Brain microvascular endothelial cell (primary cell): ENCODE measurements around the gene RIMBP2.

Experiments used
- DNase-seq: peaks from one replicate; pipeline ENCODE4 v3.0.0-alpha.2; 2020
- H3K27ac ChIP-seq: fragments of 250-450 bp; sonication (Bioruptor Pico); 2 replicates; pipeline ENCODE4 v1.5.1; 2020; ENCODE audit warnings: mild to moderate bottlenecking, moderate library complexity
- H3K27me3 ChIP-seq: fragments of 250-450 bp; sonication (Bioruptor Pico); replicated peaks from 2 replicates; pipeline ENCODE4 v1.5.1; 2020; ENCODE audit warnings: mild to moderate bottlenecking
- H3K36me3 ChIP-seq: fragments of 250-450 bp; sonication (Bioruptor Pico); replicated peaks from 2 replicates; pipeline ENCODE4 v1.5.1; 2020; ENCODE audit warnings: mild to moderate bottlenecking
- H3K4me3 ChIP-seq: 2 replicates; pipeline ENCODE4 v1.5.1; 2011; ENCODE audit warnings: low read depth, mild to moderate bottlenecking, control low read depth, low read length, moderate library complexity
- CTCF ChIP-seq: IDR thresholded peaks from 2 replicates; pipeline ENCODE4 v1.5.1; 2011; ENCODE audit warnings: low read depth, mild to moderate bottlenecking, moderate library complexity, low read length, control low read depth, inconsistent platforms; ENCODE audit errors: missing control alignments
- in situ Hi-C: cut with HindIII; loops from 2 replicates; pipeline ENCODE4 v1.10.0; 2017; ENCODE audit warnings: low sequenced_read_pairs, low pct_ligation_motif_present

The RIMBP2 gene

DNA sequence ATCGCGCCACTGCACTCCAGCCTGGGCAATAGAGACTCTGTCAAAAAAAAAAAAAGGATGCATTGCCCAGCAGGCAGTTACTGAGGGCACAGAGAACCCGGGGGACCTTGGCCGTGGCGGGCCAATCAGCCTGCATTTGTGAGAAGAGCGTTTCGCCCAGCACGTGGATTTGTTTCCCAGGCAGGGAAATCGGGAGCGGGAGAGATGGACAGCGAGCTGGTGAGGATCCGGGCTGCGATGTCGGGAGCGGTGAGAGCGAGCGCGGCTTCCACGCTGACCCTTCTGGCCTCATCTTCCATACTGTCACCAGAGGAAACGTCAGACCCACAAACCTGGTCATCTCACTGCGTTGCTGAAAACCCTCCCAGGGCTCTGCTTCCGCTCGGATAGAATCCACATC is 123.5 kb downstream of the RIMBP2 start:
- Histone ChIP-seq H3K27me3 (no peaks in the 10 kb centered on the region), H3K36me3 (no peaks in the 10 kb centered on the region), H3K4me3 (no peak overlapping the region), H3K27ac (no peak overlapping the region)
- in situ Hi-C loops, result no loop called here
- no peak for TF ChIP-seq CTCF
- DNase-seq, result no peak

DNA sequence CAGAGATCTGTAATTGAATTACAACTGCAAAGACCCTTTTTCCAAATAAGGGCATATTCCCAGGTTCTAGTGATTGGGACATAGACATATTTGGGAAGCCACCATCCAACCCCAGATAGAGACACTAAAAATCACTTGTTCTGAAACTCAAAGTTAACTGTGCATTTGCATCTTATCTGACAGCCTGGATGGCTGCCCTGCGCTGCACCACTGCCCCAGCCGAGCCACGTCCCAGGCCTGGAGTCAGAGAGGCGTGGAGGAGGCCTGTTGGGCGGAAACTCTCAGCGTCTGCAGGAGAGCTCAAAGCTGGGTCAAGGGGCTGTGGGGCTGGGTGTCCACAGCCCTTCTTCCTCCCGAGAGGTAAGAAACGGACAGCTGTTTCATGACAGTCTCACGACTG is 124.4 kb downstream of the RIMBP2 start:
- TF ChIP-seq CTCF, result no peak
- Histone ChIP-seq H3K36me3 (no peaks in the 10 kb centered on the region), H3K4me3 (no peak overlapping the region), H3K27me3 (no peaks in the 10 kb centered on the region), H3K27ac (no peak overlapping the region)
- in situ Hi-C loops, result no loop called here
- no peak for DNase-seq

DNA sequence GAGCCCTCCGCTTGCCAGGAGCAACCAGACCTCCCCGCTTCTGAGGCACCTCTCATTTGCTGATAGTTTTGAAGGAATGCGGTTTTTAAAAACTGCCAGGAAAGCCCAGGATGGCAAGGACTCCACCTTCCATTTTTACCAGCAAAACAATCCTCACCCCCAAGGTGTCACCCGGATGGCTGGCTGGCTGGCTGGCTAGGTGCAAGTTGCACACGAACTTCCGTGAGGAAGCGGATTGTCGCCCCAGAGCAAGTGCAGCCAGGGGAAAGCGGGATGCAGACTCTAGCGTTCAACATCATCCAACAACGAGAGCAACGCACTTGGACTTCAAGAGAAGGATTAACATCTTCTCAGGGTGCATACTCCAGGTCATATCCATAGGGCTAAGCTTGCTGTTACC is 125.4 kb downstream of the RIMBP2 start:
- Histone ChIP-seq H3K36me3 (no peaks in the 10 kb centered on the region), H3K27ac (no peak overlapping the region), H3K27me3 (no peaks in the 10 kb centered on the region), H3K4me3 (no peak overlapping the region)
- no peak for DNase-seq
- in situ Hi-C loops, result no loop called here
- TF ChIP-seq CTCF, result no peak

- no peak for DNase-seq
- Histone ChIP-seq H3K4me3 (no peak overlapping the region), H3K27me3 (no peaks in the 10 kb centered on the region), H3K36me3 (no peaks in the 10 kb centered on the region), H3K27ac (no peak overlapping the region)
- TF ChIP-seq CTCF, result no peak
- in situ Hi-C loops, result no loop called here
Measured at GRCh38 chr12:130589540-130590317, 126.4 kb downstream of the RIMBP2 start.

DNA sequence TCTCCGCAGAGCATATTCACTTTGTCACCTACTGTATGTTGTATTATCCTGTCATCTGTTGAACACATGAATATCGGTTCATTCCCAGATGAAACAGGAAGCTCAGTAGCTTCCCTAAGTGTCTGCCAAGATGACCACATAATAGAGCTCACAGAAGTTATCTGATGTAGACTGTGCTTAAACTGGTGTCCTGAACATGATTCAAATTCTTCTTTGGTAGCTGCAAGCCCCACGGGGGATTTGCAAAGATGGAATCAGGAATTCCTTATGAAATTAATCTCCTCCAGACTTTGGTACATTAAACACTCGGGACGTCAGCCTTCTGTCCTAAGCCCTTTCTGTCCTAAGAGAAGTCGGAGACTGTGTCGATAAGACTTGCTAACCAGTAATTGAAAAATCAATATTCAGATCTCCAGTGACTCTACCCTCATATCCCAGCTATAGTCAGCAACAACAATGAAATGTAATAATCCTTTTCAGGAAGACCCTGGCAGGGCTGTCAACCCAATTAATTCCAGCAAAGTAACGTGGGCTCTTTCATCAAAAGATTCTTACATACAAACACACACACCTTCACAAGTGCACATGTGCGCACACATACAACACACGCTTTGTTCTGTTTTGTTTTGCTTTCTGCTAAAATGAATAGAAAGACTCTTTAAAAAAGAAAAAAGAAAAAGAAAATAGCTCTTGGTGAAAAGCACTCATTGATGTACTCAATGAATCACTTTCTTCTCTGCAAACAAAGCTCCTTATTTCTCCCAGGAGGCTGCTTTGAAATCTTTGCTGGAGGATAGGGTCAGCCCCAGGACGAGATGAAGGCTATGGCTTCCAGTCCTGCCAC is 127.2 kb downstream of the RIMBP2 start:
- Histone ChIP-seq H3K27me3 (no peaks in the 10 kb centered on the region), H3K27ac (no peak overlapping the region), H3K36me3 (no peaks in the 10 kb centered on the region), H3K4me3 (no peak overlapping the region)
- TF ChIP-seq CTCF, result no peak
- in situ Hi-C loops, result no loop called here
- no peak for DNase-seq
